ENCODE data around the gene CDC123. TPM values are rescaled to one million over a fixed set of nuclear protein-coding genes. Genes with fewer than 3 reads are reported as not detected.

Gene CDC123
- total and polyA plus RNA-seq, 2 donors (not counting 3 experiments of a cell fraction or from before 2014, with no cell fraction given) = 65.6 to 106 TPM

- Histone ChIP-seq H4K20me1 (replicated peaks; ENCODE audit: control insufficient read depth, extremely low read depth, insufficient read depth, low read length) (no peaks in the 10 kb centered on the region), H3K36me3 (ENCODE audit: control insufficient read depth in 2 of 2, extremely low read depth in 1 of 2, insufficient read depth in 2 of 2, low read length in 2 of 2) (peaks cover 9 to 11% of the 10 kb centered on the region in 2 experiments), H2AFZ (ENCODE audit: low read depth, low read length) (no peak overlapping the region), H3K9me1 (replicated peaks; ENCODE audit: control insufficient read depth, extremely low read depth, insufficient read depth, low read length) (no peaks in the 10 kb centered on the region), H3K27ac (ENCODE audit: insufficient read depth, low read depth, low read length) (no peak overlapping the region), H3K79me2 (ENCODE audit: control insufficient read depth, insufficient read depth, low read length) (no peaks in the 10 kb centered on the region), H3K4me3 (replicated peaks in 1 of 3; ENCODE audit: insufficient read depth in 1 of 3, low read depth in 1 of 3, low read length in 3 of 3) (no peak overlapping the region), H3K4me2 (ENCODE audit: insufficient read depth, low read length) (no peak overlapping the region), H3K9me3 (replicated peaks; ENCODE audit: control insufficient read depth, insufficient read depth, low read length) (no peaks in the 10 kb centered on the region), H3K4me1 (ENCODE audit: control insufficient read depth, extremely low read depth, insufficient read depth, low read length) (no peaks in the 10 kb centered on the region), H3K27me3 (ENCODE audit: control insufficient read depth in 2 of 2, insufficient read depth in 2 of 2, low read length in 2 of 2) (no peaks in the 10 kb centered on the region), H3K9ac (replicated peaks; ENCODE audit: extremely low read depth, insufficient read depth, low read length) (no peak overlapping the region)
- FAIRE-seq (no peak), DNase-seq (ENCODE audit: low read depth, low spot score) (no peak)
- ChIA-PET POLR2A (no interaction called here), CTCF (no interaction called here)
- no TSS peak for BruUV-seq (replicated peaks)
- dilution Hi-C loops (cut with MboI; ENCODE audit: extremely low pct_ligation_motif_present, low sequenced_read_pairs) (no loop called here), intact Hi-C loops (cut with micrococcal nuclease) (no loop called here)
- TF ChIP-seq FOS (IDR thresholded peaks at IDR 0.05; ENCODE audit: borderline replicate concordance, insufficient read depth, low read length) (no peak), POLR2AphosphoS5 (IDR thresholded peaks at IDR 0.05; ENCODE audit: insufficient read depth, low read depth, low read length) (no peak), GATA2 (IDR thresholded peaks at IDR 0.05; ENCODE audit: insufficient read depth, insufficient read length, low read depth, low read length) (no peak), POLR2A (IDR thresholded peaks at IDR 0.05; ENCODE audit: low read depth, low read length) (no peak)
- TF ChIP-seq, protein P1, sequence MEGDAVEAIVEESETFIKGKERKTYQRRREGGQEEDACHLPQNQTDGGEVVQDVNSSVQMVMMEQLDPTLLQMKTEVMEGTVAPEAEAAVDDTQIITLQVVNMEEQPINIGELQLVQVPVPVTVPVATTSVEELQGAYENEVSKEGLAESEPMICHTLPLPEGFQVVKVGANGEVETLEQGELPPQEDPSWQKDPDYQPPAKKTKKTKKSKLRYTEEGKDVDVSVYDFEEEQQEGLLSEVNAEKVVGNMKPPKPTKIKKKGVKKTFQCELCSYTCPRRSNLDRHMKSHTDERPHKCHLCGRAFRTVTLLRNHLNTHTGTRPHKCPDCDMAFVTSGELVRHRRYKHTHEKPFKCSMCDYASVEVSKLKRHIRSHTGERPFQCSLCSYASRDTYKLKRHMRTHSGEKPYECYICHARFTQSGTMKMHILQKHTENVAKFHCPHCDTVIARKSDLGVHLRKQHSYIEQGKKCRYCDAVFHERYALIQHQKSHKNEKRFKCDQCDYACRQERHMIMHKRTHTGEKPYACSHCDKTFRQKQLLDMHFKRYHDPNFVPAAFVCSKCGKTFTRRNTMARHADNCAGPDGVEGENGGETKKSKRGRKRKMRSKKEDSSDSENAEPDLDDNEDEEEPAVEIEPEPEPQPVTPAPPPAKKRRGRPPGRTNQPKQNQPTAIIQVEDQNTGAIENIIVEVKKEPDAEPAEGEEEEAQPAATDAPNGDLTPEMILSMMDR (IDR thresholded peaks at IDR 0.05; ENCODE audit: extremely low read depth in 1 of 2, insufficient read depth in 1 of 2, low read depth in 1 of 2, low read length in 2 of 2) = no peak
- TF ChIP-seq, protein P2, sequence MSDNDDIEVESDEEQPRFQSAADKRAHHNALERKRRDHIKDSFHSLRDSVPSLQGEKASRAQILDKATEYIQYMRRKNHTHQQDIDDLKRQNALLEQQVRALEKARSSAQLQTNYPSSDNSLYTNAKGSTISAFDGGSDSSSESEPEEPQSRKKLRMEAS (IDR thresholded peaks at IDR 0.05; ENCODE audit: insufficient read depth, insufficient read length) = no peak
These were observed 37.9 kb upstream of the CDC123 start for GRCh38 chr10:12158111-12158510.

DNA sequence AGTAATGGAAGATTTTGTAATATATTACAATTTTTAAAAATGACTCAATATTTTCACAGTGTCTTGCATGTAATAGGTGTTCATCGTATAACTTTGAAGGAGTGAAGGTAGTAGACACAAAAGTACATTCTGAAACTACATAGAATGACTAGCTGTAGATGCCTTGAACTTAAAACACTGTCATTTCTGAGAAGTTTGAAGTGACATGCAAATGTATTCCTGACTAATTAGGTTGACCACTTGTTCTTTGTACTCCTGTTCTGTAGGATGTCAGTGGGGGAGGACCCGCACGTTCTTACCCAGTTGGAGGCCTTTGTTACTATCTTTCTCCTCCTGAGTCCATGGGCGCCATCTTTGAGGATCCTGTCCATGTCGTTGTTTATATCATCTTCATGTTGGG is 35.3 kb upstream of the CDC123 start:
- no peak overlapping the region for H2AFZ ChIP-seq (ENCODE audit: low read depth, low read length)
- H4K20me1 ChIP-seq (replicated peaks; ENCODE audit: control insufficient read depth, extremely low read depth, insufficient read depth, low read length) = no peaks in the 10 kb centered on the region
- H3K27ac ChIP-seq (ENCODE audit: insufficient read depth, low read depth, low read length) = no peak overlapping the region
- DNase-seq (ENCODE audit: low read depth, low spot score) (no peak), FAIRE-seq (no peak)
- H3K36me3 ChIP-seq (ENCODE audit: control insufficient read depth in 2 of 2, extremely low read depth in 1 of 2, insufficient read depth in 2 of 2, low read length in 2 of 2) = peaks cover 9 to 16% of the 10 kb centered on the region in 2 experiments
- ChIA-PET POLR2A (no interaction called here), CTCF (no interaction called here)
- H3K4me1 ChIP-seq (ENCODE audit: control insufficient read depth, extremely low read depth, insufficient read depth, low read length) = no peaks in the 10 kb centered on the region
- intact Hi-C loops (cut with micrococcal nuclease) = no loop called here
- no peaks in the 10 kb centered on the region for H3K9me3 ChIP-seq (replicated peaks; ENCODE audit: control insufficient read depth, insufficient read depth, low read length)
- dilution Hi-C loops (cut with MboI; ENCODE audit: extremely low pct_ligation_motif_present, low sequenced_read_pairs) = no loop called here
- H3K4me2 ChIP-seq (ENCODE audit: insufficient read depth, low read length) = no peak overlapping the region
- BruUV-seq (replicated peaks) = no TSS peak
- no peak overlapping the region for H3K9ac ChIP-seq (replicated peaks; ENCODE audit: extremely low read depth, insufficient read depth, low read length)
- TF ChIP-seq, protein P1 (IDR thresholded peaks at IDR 0.05; ENCODE audit: extremely low read depth in 1 of 2, insufficient read depth in 1 of 2, low read depth in 1 of 2, low read length in 2 of 2) = no peak
- TF ChIP-seq EZH2 (IDR thresholded peaks at IDR 0.05; ENCODE audit: borderline replicate concordance, low read depth, low read length, severe bottlenecking) = no peak
- TF ChIP-seq POLR2AphosphoS5 (IDR thresholded peaks at IDR 0.05; ENCODE audit: insufficient read depth, low read depth, low read length) = no peak
- TF ChIP-seq POLR2A (IDR thresholded peaks at IDR 0.05; ENCODE audit: low read depth, low read length) = no peak
- TF ChIP-seq FOS (IDR thresholded peaks at IDR 0.05; ENCODE audit: borderline replicate concordance, insufficient read depth, low read length) = no peak
- no peak for TF ChIP-seq GATA2 (IDR thresholded peaks at IDR 0.05; ENCODE audit: insufficient read depth, insufficient read length, low read depth, low read length)
- TF ChIP-seq MYC (IDR thresholded peaks at IDR 0.05; ENCODE audit: low read depth, low read length) = no peak
- no peaks in the 10 kb centered on the region for H3K27me3 ChIP-seq (ENCODE audit: control insufficient read depth in 2 of 2, insufficient read depth in 2 of 2, low read length in 2 of 2)
- H3K9me1 ChIP-seq (replicated peaks; ENCODE audit: control insufficient read depth, extremely low read depth, insufficient read depth, low read length) = no peaks in the 10 kb centered on the region
- H3K79me2 ChIP-seq (ENCODE audit: control insufficient read depth, insufficient read depth, low read length) = no peaks in the 10 kb centered on the region
- H3K4me3 ChIP-seq (replicated peaks in 1 of 3; ENCODE audit: insufficient read depth in 1 of 3, low read depth in 1 of 3, low read length in 3 of 3) = no peak overlapping the region

Data from endothelial cell of umbilical vein (primary cell).